CD4-positive, alpha-beta T cell treated with Interferon gamma for 1 hour (primary cell): Measurements from ENCODE around the gene KRT81.

Experiments used
- DNase-seq: peaks from one replicate; pipeline ENCODE4 v3.0.0-alpha.2; 2020

The KRT81 gene

DNA sequence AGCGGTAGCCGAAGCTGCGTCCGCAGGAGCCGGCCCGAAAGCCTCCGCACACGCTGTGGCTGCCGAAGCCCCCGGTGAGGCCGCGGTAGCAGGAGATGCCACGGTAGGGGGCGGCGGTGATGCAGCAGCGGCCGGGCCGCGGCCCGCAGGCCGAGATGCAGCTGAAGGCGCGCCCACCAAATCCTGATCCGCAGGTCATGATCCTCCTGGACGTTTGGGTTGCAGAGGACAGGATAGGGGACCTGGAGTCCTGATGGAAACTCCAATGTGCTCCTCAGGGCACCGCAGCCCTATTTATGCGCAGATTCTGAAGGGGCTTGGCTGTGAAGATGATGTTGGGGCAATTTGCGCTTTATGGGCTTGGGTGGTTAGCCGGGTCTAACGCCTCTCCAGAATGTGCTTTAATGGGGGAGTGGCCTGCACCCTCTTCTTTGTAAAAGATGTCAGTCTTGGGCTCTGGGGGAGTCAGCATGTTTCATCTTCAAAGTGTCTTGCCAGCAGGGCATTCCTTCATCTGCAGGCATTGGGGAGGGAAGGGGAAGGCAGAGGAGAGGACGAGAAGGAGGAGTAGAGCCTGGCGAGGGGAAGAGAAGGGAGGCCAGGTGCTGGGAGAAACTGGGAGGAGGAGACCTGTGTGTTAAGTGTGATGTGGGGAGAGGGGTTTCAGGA, at the start of gene KRT81:
TSS of gene KRT81 (minus strand) at position 268 of the 669 bp plus-strand sequence. CDS start at position 199, 69 bp downstream.
- no peak for DNase-seq

- DNase-seq, result no peak
Measured at GRCh38 chr12:52338241-52338960, 47.1 kb upstream of the KRT81 start.

DNA sequence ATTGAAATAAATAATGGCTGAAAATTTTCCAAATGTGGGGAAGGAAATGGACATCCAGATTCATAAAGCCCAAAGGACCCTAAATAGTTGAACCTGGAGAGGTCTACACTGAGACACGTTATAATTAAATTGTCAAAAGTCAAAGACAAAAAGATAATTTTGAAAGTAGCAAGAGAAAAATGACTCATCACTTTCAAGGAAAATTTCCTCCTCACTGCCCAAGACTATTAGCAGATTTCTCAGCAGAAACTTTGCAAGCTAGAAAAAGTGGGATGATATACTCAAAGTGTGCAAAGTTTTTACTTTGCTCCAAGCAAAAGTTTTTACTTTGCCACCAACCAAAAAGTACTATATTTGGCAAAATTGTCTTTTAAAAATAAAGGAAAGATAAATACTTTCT, 45.7 kb upstream of the KRT81 start:
- no peak for DNase-seq

- DNase-seq, result no peak
Measured at GRCh38 chr12:52336641-52337040, 45.3 kb upstream of the KRT81 start.

- no peak for DNase-seq
Measured at GRCh38 chr12:52335598-52336262, 44.4 kb upstream of the KRT81 start.

DNA sequence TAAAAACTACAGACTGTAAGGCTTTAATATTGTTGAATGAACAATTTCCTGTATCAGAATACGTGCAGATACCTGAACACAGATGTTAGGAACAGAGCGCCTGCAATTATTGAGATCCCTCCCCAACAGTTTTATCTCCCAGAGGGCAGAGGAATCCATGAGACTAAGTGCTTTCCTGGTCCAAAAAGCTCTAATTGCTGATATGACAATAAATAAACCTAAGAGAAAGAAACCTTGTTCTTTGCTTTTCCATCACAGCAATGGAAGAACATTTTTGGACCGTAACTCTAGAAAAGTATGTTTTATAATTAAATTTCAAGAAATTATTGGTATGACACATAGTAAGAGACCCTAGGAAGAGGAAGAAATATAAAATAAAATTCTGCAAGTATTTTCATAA, 42.9 kb upstream of the KRT81 start:
- DNase-seq, result no peak

DNA sequence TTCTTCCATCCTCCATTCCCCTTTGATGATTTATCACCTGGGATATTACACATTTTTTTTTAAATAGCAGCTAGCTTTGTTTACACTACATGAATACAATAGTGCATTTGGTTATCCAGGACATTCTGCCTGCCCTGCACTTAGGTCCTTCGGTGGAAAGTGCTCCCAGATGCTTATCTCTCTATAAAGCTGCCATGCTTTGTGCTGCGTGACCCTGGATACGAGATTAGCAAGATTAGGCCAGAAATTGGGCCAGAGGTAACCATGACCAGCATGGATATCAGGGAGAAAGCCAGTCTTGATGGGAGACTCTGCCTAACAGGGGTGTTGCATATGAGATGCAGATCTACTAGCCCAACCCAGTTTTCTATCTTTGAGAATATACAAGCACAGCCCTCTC, 42.0 kb upstream of the KRT81 start:
- DNase-seq, result no peak

DNA sequence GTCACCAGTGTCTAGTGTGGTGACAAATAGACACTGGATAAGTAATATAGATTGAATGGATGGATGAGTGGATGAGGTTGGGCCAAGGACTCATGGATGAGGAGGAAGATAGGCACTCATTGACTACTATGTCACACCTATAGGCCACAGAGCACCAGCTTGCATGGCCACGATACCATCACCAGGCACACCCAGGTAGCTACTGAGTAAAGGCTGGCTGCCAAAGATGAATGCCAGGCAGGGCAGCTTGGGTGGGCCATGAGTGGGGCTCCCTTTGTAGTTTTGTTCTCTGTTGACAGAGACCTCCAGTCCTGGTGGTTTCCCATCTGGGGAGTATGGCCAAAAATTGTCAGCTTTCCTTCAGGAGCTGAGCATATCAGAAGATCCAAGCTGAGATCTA, 41.0 kb upstream of the KRT81 start:
- DNase-seq, result no peak

DNA sequence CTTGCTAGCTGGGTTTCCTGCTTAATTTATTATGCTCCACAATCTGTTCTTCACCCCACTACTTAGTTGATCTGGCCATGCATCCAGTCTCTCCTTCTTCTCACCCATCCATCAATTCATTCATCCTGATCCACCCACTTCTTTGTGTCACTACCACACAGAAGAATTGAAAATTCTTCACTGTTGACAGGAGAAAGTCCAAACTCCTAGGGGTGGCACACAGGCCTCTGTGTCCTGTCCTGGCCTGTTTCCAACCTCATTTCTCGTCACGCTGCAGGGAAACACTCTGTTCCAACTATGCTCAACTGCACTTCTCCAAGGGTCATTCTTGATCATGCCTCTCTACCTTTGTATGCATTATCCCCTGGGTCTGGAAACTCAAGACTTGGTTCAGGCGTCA, 40.5 kb upstream of the KRT81 start:
- no peak for DNase-seq

- DNase-seq, result no peak
Measured at GRCh38 chr12:52331039-52331438, 39.7 kb upstream of the KRT81 start.

GRCh38 chr12:52327830-52328500, 36.6 kb upstream of the KRT81 start:
- DNase-seq, result no peak

DNA sequence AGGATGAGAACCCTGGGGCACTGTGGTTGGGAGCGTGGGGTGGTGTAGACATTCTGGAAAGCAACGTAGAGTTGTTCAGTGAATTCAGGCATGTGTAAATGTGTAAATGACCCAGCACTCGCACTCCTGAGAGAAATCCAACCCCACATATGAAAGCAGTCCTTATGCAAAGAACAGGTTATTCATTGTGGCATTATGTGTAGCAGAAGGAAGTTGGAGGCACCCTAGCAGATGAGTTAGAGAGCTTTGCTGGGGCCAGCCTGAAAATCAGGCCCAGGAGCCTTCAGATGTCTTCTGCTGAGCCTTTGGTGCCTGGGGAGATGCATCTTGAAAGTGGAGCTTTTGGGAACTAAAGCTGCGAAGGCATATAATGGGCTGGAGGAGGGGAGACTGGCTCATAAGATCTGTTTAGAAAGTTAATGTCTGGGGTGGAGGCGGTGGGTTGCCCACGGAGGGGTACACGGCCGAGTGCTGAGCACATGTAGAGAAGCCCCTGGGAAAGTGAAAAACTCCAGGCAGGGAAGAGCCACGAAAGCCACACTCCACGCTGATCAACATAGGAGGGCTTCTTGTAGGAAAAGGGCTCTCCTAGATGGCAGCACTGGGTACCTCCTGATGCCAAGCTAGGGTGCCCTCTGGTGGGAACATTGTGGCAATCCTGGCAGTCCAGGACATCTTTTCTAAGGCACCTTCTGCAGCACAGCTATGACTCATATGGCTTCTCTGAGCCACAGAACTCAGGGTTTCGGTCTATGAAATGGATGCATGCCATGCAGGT, 35.9 kb upstream of the KRT81 start:
- peak; percentile 79 for DNase-seq

- DNase-seq, result no peak
Measured at GRCh38 chr12:52324153-52324444, 32.8 kb upstream of the KRT81 start.

DNA sequence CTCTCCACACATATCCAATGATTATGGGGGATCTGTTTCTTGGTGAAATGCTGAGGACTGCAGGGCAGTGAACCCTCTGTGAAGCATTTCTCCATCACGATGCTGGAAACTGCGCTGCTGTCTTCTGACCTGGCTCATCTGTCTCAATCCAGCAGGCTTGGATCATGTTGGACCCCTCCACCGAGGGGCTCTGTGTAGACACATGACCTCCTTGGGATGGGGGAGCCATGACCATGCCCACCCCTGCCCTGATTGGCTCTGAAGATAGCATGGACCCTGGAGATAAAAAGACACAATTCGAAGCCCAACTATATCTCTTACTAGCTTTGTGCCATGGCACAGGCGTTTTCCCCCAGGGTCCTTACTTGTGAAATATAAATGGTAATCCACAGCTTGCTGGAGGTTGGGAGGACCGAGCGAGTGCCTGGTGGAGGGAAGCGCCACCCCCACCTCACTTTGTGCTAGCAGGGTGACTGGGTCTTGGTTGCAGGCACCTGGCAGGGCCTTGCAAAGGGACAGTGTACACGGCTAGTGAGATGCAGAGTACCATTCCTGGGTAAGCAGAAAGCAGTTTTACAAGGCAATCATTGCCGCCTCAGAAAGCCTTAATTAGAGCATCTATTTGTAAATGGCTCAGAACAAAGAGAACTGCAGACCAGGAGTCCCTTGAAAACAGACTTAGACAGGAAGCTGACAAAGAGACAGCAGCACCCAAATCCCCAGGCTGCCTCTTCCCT, 32.2 kb upstream of the KRT81 start:
- DNase-seq, result no peak

DNA sequence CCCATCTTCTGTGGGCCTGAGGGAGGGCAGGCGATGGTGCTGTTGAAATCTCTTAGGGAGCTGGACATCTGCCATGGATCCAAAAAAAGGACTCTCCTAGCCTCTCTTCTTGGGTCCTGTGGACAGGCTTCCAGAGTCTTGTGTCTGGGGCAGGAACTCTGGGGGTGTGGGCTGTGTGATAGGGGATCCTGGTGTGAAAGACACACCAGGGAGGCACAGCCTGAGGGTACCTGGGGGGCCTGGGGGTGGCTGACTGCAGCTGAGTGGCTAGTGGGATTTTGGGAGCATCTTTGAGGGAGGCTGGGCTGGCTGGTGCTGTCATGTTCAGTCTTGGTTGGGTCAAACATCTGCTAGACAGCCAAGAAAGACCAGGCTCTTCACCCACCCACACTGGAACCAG, 31.7 kb upstream of the KRT81 start:
- DNase-seq, result no peak

DNA sequence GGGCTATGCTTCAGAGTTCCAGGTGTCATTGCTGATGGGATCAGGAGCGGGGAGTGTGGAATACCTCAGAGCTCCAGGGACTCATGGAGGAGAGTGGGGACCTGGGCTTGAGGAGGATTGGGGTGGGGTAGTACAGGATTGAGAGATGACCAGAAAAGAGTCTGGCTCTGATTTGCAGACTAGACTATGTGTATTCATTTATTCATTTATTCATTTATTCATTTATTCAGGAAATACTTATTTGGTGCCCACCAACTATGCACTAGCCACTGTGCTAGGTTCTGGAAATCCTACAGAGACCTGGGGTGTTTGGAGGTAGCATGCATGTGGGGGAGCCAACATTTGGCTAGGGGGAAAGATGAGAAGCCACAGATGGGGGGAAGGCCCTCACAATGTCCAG, 30.7 kb upstream of the KRT81 start:
- DNase-seq, result no peak

- DNase-seq, result no peak
Measured at GRCh38 chr12:52321418-52321817, 30.1 kb upstream of the KRT81 start.

- DNase-seq, result no peak
Measured at GRCh38 chr12:52320784-52321400, 29.6 kb upstream of the KRT81 start, which contains the start of gene KRT83. Gene KRT83 (minus strand): TSS chr12:52321398. CDS start chr12:52321335, 63 bp downstream.

DNA sequence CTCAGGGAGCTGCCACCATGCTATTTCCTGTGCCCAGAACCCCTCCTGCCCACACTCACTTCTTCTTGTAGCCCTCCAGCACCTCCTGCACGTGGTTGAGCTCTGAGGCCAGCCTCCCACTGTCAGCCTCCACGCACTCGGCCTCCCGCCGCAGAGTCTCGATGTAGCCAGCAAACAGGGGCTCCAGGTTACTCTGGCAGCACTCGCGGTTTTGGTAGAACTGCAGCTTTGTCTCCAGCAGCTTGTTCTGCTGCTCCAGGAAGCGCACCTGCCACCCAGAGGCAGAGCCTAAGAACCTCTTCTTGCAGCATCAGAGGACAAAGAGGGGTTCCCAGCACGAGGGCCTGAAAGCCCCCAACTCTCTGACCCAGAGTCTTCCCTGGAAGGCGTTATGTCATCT, 27.8 kb upstream of the KRT81 start:
- no peak for DNase-seq

- DNase-seq, result no peak
Measured at GRCh38 chr12:52318241-52318990, 27.1 kb upstream of the KRT81 start.

- no peak for DNase-seq
Measured at GRCh38 chr12:52317468-52318052, 26.2 kb upstream of the KRT81 start.
